GM19099 (cell line): ENCODE results near the gene BICDL1.

Source experiments
- POLR2A ChIP-seq: IDR thresholded peaks from 3 replicates; pipeline ENCODE4 v1.6.1; 2011; ENCODE audit warnings: low read depth; ENCODE audit not compliant: insufficient read length; ENCODE audit errors: extremely low read depth

The BICDL1 gene

GRCh38 chr12:120119271-120119973 is 130.4 kb downstream of the BICDL1 start:
- TF ChIP-seq POLR2A, result no peak

- no peak for TF ChIP-seq POLR2A
Observed at GRCh38 chr12:120121343-120121742, 132.3 kb downstream of the BICDL1 start.

GRCh38 chr12:120121766-120122293 is 132.8 kb downstream of the BICDL1 start:
- TF ChIP-seq POLR2A, result no peak

GRCh38 chr12:120125029-120125428 is 136.0 kb downstream of the BICDL1 start:
- TF ChIP-seq POLR2A, result no peak

GRCh38 chr12:120125792-120126634 is 137.0 kb downstream of the BICDL1 start:
- TF ChIP-seq POLR2A, result no peak

GRCh38 chr12:120126635-120127005 is 137.6 kb downstream of the BICDL1 start:
- no peak for TF ChIP-seq POLR2A

- no peak for TF ChIP-seq POLR2A
Observed at GRCh38 chr12:120130011-120130410, 141.0 kb downstream of the BICDL1 start.

GRCh38 chr12:120131116-120131515 is 142.1 kb downstream of the BICDL1 start:
- TF ChIP-seq POLR2A, result no peak

GRCh38 chr12:120132054-120132836 is 143.2 kb downstream of the BICDL1 start:
- TF ChIP-seq POLR2A, result no peak

GRCh38 chr12:120132863-120133385 is 143.9 kb downstream of the BICDL1 start:
- no peak for TF ChIP-seq POLR2A

GRCh38 chr12:120134307-120134980 is 145.4 kb downstream of the BICDL1 start:
- TF ChIP-seq POLR2A, result no peak

- no peak for TF ChIP-seq POLR2A
Observed at GRCh38 chr12:120136093-120136770, 147.2 kb downstream of the BICDL1 start.

- no peak for TF ChIP-seq POLR2A
Observed at GRCh38 chr12:120137833-120138232, 148.8 kb downstream of the BICDL1 start.

- TF ChIP-seq POLR2A, result no peak
Observed at GRCh38 chr12:120138366-120138765, 149.3 kb downstream of the BICDL1 start.
